HG02588 (cell line): Measurements from ENCODE around the gene MMP11.
"Not testable (repeated sequence)": the region's sequence is repeated elsewhere in the genome, so short reads cannot be mapped to it uniquely, and the experiment has no call there.

ENCODE experiments used
- ATAC-seq: cut with Tn5 transposase; IDR thresholded peaks from one replicate; pipeline ENCODE4 v1.9.1; 2021; ENCODE audit warnings: mild to moderate bottlenecking, moderate library complexity; ENCODE audit not compliant: unreplicated experiment

The MMP11 gene, protein sequence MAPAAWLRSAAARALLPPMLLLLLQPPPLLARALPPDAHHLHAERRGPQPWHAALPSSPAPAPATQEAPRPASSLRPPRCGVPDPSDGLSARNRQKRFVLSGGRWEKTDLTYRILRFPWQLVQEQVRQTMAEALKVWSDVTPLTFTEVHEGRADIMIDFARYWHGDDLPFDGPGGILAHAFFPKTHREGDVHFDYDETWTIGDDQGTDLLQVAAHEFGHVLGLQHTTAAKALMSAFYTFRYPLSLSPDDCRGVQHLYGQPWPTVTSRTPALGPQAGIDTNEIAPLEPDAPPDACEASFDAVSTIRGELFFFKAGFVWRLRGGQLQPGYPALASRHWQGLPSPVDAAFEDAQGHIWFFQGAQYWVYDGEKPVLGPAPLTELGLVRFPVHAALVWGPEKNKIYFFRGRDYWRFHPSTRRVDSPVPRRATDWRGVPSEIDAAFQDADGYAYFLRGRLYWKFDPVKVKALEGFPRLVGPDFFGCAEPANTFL

DNA sequence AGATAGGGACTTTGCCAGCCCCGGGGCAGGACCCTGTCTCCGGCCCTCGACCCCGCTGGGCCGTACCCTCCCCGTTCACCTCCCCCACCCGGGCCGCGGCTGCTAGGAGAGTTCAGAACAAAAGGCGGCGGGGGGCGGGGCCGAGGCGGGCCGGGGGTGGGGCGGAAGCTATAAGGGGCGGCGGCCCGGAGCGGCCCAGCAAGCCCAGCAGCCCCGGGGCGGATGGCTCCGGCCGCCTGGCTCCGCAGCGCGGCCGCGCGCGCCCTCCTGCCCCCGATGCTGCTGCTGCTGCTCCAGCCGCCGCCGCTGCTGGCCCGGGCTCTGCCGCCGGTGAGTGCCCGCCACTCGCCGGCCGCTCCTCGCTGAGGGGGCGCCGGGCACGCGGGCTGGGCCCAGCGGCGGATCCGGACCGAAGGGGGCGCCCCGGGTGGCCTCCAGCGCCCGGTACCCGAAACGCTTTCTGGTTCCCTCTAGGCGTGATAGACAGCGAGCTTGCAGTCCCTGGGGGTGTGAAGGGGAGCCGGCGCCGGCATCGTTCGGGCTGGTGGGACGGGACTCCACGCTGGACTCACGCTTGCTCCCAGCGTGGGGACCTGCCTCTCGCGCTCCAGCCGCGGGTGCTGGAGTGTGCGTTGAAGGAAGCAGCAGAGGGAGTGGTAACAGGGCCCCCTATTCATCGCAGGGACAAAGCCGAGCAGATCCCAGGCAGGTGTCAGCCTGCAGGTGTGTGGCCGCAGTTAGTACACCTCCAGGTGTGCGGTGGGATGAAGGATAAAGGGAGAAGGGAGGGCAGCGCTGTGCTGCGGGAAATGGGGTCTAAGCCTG is at the start of gene MMP11:
Gene MMP11 (plus strand): TSS at position 201 of the 825 bp plus-strand sequence. CDS start 22 bp downstream, at position 223.
- no peak for ATAC-seq

DNA sequence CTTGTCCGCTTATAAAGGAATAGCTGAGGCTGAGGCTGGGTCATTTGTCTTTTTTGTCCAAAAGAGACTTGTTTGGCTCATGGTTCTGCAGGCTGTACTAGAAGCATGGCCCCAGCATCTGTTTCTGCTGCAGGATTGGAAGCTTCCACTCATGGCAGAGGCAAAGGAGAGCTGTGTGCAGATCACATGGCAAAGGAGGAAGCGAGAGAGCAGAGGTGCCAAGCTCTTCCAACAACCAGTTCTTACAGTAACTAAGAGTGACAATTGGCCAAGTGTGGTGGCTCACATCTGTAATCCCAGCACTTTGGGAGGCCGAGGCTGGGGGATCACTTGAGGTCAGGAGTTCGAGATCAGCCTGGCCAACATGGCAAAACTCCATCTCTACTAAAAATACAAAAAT is 44.5 kb upstream of the MMP11 start:
- ATAC-seq, result not testable (repeated sequence)

DNA sequence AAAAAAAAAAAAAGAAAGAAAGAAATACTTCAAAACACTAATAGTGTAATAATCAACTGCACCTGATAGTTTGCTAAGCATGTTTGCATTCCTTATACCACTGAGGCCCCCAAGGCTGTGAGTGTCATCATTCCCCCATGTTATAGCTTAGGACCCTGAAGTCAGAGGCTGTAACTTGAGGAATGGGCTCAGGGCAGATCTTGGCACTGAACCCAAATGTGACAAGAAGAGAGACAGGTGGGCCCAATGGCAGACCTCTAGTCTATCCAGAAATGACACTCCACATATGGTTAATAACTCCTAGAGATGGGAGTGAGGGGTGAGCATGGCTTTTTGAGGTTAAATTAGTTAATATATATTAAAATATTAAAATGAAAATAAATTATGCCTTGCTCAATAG is 35.0 kb upstream of the MMP11 start:
- ATAC-seq, result no peak

DNA sequence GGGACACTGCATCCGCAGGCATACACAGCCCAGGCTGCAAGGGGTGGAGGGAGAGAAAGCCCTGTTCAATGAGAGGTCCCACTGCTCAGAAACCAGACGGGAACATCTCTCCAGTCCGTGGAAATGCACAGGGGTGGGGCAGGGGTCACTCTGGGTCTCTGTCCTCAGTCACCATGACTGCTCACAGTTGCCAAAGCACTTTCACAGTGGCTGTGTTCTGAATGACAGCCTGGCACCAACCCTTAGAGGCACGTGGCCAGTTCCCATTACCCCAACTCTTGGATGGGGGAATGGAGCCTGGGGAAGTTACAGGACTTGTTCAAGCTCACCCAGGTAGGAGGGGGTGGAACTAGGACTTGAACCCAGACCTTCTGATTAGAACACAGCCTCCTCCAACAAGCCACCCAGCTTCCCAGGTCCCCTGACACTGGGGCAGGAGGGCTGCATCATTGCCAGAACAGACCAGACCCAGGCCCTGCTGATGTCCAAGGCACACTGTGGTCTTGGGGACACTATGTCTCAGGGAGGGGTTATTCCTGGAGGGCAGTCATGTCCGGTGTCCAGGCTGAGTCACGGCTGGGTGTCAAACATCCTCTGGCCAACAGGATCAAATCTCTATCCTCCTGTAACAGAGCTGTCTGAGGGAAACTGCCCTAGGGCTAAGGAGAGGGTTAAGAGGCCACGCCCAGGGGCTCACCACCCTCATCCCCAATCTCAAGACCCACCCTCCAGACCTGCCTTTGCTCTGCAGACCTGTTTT is 30.0 kb upstream of the MMP11 start:
- ATAC-seq, result no peak

DNA sequence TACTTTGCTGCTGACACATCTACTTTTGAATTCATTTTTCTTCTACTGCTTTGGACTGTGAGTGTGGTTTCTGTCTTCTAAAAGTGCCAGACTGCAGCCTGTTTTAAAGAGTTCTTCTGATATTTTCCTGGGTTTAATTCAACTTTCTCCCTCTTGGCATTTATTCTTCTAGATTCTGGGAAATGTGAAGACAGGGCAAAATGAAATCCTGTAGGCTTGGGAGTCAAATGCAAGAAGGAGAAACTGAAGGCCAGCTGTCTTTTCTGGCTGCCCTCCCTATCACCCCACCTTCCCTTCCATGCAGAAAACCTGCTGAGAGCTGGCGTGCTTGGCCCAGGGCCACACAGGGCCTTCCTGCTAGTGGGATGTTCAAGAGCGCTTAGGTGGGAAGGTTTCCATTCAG is 29.3 kb upstream of the MMP11 start:
- no peak for ATAC-seq

DNA sequence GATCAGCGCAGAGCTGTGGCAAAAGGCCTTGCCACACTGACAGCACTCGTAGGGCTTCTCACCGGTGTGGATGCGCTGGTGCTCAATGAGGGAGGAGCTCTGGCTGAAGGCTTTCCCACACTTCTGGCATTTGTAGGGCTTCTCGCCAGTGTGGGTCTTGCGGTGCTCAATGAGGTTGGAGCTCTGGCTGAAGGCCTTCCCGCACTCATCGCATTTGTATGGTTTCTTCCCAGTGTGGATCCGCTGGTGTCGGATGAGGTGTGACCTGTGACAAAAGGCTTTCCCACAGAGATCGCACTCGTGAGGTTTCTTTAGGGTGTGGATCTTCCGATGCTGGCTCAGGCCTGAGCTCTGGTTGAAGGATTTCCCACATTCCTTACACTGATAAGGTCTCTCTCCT is 28.6 kb upstream of the MMP11 start:
- no peak for ATAC-seq

DNA sequence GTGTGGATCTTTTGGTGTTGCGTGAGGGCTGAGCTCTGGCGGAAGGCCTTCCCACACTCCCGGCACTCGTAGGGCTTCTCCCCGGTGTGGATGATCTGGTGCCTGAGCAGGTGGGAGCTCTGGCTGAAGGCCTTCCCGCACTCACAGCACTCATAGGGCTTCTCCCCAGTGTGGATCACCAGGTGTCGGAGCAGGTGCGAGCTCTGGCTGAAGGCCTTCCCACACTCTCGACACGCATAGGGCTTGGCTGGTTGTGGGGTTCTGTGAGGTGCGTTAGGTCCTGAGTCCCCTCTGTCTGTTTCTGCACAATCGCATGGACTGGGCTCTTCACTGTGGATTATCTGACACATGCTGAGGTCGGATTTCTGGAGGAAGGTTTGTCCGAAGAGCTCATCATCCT is 28.2 kb upstream of the MMP11 start:
- ATAC-seq, result no peak

DNA sequence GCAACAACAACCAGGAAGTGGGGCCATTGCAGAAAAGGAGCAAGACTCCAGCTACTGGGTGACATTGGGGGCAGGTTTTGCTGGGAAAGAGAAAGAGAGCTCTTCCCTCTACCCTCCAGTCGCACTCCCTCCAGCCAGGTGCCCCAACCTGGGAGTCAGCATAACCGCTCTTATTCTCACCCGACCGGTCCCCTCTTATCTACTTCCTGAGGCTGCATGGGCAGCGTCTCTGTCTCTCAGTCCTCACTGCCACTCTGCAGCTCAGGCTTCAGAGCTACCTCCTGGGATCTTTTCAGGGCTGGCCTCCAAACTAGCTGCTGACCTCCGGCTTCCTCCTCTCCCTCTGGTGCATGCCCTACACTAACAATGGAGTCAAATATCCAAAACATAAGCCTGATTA is 26.9 kb upstream of the MMP11 start:
- ATAC-seq, result no peak

DNA sequence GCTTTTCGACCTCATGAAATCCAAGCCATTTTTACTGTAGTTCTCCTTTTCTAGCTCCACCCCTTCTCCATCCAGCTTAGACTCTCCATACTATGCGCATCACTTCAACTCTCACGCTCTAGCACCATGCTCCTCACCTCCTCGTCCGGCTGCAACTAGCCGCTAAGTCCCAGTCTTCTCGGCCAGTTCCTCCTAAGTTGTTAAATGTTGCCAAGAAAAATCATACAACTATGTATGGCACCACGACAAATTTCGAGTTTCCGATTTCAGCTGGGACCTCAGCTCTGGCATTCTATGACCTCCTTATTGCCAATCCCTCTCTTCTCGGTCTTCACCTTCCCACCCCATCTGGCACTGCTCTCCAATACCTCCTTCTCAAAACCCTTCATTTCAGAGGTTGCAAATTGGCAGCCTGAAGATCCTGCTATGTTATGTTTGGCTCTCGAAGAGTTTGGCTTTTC is 22.8 kb upstream of the MMP11 start:
- ATAC-seq, result no peak

DNA sequence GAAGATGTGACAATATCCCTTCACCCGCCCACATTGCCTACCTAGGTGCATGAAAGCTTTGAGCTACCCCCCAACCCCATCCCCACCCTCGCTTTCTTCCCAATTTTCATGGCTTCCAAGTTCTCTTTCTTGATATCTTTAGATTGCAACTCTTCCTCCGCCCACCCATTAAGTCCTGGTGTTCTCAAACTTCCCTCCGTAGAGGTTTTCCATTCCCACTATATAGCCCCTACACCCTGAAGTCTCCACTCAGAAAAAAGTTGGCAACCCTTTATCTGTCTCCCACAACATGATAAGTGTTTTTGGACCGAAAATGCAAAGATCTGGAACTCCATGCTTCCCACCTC is 22.3 kb upstream of the MMP11 start:
- no peak for ATAC-seq

DNA sequence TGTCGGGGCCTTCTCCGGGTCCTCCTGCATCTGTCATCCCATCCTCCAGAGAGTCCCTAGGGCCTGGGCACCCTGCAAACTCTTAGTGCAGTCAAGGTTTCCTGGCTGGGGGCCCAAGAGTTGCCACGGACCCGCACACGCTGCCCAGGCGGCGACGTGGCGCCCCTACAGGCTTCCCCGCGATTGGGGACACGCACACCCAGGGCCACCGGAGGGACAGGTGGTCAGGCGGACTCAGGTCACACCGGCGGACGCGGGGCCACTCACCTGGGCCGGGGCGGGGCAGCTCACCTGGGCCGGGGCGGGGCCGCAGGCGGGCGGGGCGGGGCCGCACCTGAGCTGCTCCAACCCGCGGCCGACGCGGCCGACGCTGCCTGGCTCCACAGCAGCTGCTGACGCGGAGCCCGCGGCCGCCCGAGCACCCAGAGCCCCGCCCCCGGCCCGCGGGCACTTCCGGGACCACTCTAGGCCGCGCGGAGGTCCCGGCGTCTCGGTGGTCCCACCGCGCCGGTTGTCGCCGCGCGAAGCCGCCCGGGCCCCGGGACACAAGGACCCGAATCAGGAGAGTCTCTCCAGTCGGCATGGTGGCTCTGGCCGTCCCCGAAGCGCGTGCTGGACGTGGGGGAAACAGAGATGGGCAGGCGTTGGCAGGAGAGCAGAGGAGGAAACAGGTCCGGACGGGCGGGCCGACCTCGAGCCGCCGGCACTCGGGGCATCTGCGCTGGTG is 21.8 kb upstream of the MMP11 start, which contains the start of gene ZNF70:
Gene ZNF70 (minus strand): TSS at position 399 of the 727 bp plus-strand sequence. CDS start 5,972 bp downstream, outside the sequence.
- peak; percentile 83 for ATAC-seq

DNA sequence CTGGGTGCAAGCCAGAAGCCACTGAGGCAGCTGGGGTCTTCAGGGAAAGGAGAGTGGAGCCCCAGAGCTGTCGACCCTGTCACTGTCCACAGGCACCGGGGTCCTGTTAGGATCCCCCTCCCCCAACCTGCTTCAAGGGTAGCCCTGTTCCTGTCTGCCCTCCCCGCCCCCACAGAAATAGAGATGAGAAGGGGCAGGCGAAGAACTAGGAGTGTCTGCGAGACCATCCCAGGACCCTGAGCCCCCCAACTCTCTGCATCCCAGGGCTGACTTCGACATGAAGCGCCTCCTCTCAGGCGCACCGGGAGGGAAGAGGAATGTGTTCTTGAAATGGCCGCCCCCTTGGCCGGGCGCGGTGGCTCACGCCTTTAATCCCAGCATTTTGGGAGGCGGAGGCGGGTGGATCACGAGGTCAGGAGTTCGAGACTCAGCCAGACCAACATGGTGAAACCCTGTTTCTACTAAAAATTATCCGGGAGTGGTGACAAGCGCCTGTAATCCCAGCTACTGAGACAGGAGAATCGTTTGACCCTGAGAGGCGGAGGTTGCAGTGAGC is 21.1 kb upstream of the MMP11 start:
- no peak for ATAC-seq

DNA sequence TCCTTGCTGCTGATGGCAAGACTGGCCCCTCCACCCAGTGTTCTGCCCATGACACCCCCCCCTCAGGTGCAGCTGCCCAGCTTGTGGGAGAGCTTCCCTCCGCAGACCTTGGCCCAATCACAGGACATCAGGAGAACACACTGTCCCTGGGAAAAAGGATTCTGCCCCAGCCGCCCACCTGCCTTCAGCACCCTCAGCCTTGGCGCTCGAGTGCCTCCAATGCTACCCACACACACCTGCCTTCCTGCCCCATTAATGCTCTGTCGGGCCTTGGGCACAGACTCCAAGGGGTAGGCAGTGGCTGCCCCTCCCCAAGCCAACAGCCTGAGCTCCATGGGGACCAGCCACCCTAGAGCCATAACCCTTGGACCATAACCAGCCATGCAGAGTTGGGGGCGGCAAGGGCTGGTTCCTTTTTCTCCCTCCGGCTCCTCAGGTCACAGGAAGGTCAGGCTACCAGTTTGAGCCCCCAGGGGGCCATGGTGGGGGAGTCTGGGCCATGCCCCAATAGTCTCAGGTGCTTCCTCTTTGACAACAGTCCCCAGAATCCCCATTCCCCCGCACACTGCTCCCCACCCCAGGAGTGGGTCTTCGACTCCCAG is 20.5 kb upstream of the MMP11 start:
- no peak for ATAC-seq

DNA sequence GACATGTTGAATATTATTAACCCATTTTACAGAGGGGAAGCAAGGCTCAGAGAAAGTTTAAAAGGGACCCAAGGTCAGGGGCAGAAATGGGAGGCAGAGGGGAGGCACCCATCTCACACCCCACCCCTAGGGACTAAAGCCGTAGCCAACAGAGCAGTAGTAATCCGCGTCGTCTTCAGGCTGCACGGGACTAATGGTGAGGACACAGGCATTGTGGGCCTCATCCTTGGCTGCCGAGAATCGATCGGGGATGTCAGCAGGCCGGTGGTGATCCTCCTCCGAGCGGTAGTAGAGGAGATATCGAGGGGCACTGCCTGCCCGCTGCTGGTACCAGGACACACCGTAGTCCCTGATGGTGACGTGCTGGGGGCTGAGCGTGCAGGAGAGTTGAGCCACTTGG is 19.9 kb upstream of the MMP11 start:
- ATAC-seq, result no peak

DNA sequence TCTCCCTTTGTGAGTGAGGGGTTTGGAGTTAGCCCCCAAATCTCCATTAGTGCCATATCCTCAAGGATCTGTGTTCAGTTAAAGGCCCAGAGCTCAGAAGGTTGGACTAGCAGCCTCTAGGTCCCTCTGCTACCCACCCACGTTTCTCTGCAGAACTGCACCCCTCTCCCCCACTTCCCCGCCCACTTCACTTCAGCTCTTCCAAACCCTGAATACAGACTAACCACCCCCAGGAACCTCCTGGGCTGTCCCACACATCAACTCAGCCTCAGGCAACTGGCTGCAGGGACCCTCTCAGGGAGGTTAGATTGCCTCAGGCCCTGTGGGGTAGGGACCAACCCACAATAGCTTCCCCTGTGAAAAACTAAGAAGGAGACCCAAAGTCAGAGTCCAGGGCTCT is 19.3 kb upstream of the MMP11 start:
- no peak for ATAC-seq

DNA sequence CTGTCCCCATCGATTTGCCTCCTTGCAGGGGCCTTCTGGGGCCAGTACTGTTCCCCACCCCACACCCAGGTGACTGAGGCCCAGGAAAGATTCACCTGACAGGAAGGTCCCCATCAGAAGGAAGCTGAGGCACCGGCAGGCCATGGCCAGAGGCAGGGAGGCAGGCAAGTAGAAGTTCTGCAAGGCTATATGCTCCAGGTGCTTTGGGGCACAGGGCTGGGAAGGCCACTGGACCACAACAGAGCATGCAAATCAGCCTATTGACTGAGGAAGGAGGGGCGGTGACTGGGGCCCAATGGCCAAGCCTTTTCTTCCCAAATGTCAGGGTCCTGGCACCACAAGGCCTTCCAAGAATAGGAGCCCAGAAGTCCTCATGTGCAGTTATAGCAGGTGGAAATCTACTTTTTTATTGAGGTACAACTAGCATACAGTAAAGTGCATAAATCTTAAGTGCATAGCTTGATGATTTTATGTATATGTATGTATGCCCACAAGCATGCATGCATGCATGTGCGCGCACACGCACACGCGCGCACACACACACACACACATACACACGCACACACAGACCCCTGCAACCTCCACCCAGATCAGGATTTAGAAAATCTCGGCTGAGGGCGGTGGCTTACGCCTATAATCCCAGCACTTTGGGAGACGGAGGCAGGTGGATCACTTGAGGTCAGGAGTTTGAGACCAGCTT is 18.3 kb upstream of the MMP11 start, which contains the start of gene VPREB3:
Gene VPREB3 (minus strand): TSS at position 206 of the 700 bp plus-strand sequence. CDS start 62 bp downstream, at position 144.
- ATAC-seq, result no peak

DNA sequence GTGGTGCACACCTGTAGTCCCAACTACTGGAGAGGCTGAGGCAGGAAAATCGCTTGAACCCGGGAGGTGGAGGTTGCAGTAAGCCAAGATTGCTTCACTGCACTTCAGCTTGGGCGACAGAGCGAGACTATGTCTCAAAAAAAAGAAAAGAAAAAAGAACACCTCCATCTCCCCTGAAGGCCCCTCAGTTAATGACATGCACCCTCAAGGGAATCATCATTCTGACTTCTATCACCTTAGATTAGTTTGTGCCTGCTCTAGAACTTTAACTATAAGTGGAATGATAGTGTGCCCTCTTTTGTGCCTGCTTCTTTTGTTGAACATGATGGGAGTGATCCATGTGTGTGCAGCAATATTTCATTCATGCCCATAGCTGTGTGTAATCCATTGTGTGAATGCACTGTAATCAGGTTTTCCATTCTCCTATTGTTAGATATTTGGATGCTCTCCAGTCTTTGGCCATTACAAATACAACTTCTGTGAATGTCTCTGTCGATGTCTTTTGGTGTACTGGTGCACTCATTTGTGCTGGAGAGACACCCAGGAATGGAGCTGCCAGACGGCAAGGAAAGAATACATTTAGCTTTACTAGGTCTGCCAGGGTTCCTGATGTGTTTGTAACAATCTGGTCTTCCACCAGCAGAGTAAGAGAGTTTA is 17.5 kb upstream of the MMP11 start:
- no peak for ATAC-seq

DNA sequence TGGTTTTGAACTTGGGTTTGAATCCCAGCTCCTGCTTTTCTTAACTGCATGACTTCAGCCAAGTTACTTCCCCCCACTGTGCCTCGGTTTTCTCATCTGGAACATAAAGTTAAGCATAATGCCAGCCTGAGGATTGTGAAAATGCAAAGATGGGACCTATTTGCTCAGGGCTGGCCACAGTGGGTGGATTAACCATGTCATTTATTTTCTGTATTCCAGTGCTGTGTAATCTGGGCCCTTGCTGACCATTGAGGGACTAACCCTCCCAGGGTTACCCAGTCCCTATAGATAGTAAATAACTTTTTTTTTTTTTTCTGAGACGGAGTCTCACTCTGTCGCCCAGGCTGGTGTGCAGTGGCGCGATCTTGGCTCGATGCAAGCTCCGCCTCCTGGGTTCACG is 16.9 kb upstream of the MMP11 start:
- ATAC-seq, result no peak
